ENCODE measurements around the gene ZC3H12D. TPM values are rescaled to one million over a fixed set of nuclear protein-coding genes. Genes with fewer than 3 reads are reported as not detected.

Gene ZC3H12D
- total and polyA plus RNA-seq, 2 of the 8 experiments (the other 6 are each of a cell fraction or from before 2014, with no cell fraction given): 0.05 to 0.07 TPM

- Histone ChIP-seq H3K14ac (ENCODE audit: insufficient read length) (no peak overlapping the region), H3K18ac (ENCODE audit: extremely low read depth, low read length) (no peak overlapping the region), H3K4ac (replicated peaks; ENCODE audit: insufficient read length, low read depth, low read length) (no peak overlapping the region), H2BK5ac (ENCODE audit: low read depth, low read length) (no peak overlapping the region), H3K4me3 (ENCODE audit: extremely low read depth in 1 of 4, insufficient read depth in 2 of 4, low read depth in 3 of 4, low read length in 4 of 4) (no peak overlapping the region), H3K79me1 (ENCODE audit: low read depth, low read length) (no peaks in the 10 kb centered on the region), H2BK12ac (ENCODE audit: low read depth, low read length) (no peak overlapping the region), H3K27ac (ENCODE audit: low read depth, low read length) (no peak overlapping the region), H3K9ac (replicated peaks in 1 of 4; ENCODE audit: extremely low read depth in 1 of 4, low read depth in 3 of 4, low read length in 3 of 4) (no peak overlapping the region), H4K20me1 (replicated peaks in 1 of 2; ENCODE audit: control insufficient read depth in 1 of 2, insufficient read depth in 2 of 2, low read length in 2 of 2) (no peaks in the 10 kb centered on the region), H2BK15ac (ENCODE audit: low read length) (no peak overlapping the region), H2AK5ac (ENCODE audit: low read depth, low read length) (no peak overlapping the region), H3K23ac (ENCODE audit: insufficient read length) (no peak overlapping the region), H2BK20ac (ENCODE audit: low read length) (no peak overlapping the region), H2AFZ (ENCODE audit: low read length) (no peak overlapping the region), H3K56ac (replicated peaks; ENCODE audit: insufficient read length, low read depth, low read length) (no peak overlapping the region), H4K91ac (replicated peaks; ENCODE audit: insufficient read length, low read length) (no peak overlapping the region), H3K4me1 (replicated peaks in 1 of 4; ENCODE audit: control insufficient read depth in 3 of 4, insufficient read depth in 4 of 4, low read length in 3 of 4) (0 out of 7 replicates have a peak, but pooled peaks cover 0 to 2% (median 0%) of the 10 kb centered on the region in 4 experiments), H4K8ac (ENCODE audit: extremely low read depth, insufficient read depth, low read length) (no peak overlapping the region), H3K23me2 (ENCODE audit: low read depth, low read length) (no peaks in the 10 kb centered on the region), H3K9me3 (ENCODE audit: insufficient read depth in 2 of 2, low read depth in 1 of 2, low read length in 1 of 2) (no peaks in the 10 kb centered on the region), H2BK120ac (replicated peaks; ENCODE audit: low read depth, low read length) (no peak overlapping the region), H3K27me3 (replicated peaks in 1 of 4; ENCODE audit: control insufficient read depth in 3 of 4, extremely low read depth in 1 of 4, insufficient read depth in 3 of 4, low read length in 3 of 4) (no peaks in the 10 kb centered on the region), H3K4me2 (ENCODE audit: insufficient read depth in 1 of 2, low read depth in 2 of 2, low read length in 2 of 2) (no peak overlapping the region), H4K5ac (ENCODE audit: insufficient read length, low read depth, low read length) (no peak overlapping the region), H3K79me2 (ENCODE audit: control insufficient read depth in 1 of 2, insufficient read depth in 2 of 2, low read length in 2 of 2) (no peaks in the 10 kb centered on the region), H3K36me3 (ENCODE audit: control insufficient read depth in 2 of 4, insufficient read depth in 4 of 4, low read length in 3 of 4) (no peaks in the 10 kb centered on the region)
- 89% methylated on average over 1 of the region's 1 CpG; no CpG with 5 or more reads in 1 of the 2 experiments for WGBS, 2 experiments (ENCODE audit: extremely low coverage in 1 of 2, insufficient coverage in 1 of 2, insufficient read length in 1 of 2, insufficient replicate concordance in 2 of 2, low coverage in 1 of 2, low lambda C conversion rate in 2 of 2, missing lambda C conversion rate in 1 of 2)
- FAIRE-seq (no peak), DNase-seq (ENCODE audit: low read depth in 1 of 2, low spot score in 2 of 2) (no peak)
- CTCF ChIA-PET (ENCODE audit: partially characterized antibody): interaction anchor here (0.7 to 1.6 kb wide), 9 partner anchors 9 to 577 kb away, joined by 3 to 6 read pairs (median 4); no protein-coding TSS in a partner anchor
- POLR2A ChIA-PET (ENCODE audit: partially characterized antibody): interaction anchor here (1.0 kb wide), 1 partner anchor 22 kb away, joined by 3 read pairs; no protein-coding TSS in a partner anchor
- TF ChIP-seq RXRA (IDR thresholded peaks at IDR 0.05; ENCODE audit: insufficient read depth, low read depth, low read length) (no peak), EGR1 (IDR thresholded peaks at IDR 0.05; ENCODE audit: borderline replicate concordance, low read depth, low read length) (no peak), SP2 (IDR thresholded peaks at IDR 0.05; ENCODE audit: low read length) (no peak), RFX5 (IDR thresholded peaks at IDR 0.05; ENCODE audit: borderline replicate concordance, low read depth, low read length) (no peak), MAFK (IDR thresholded peaks at IDR 0.05; ENCODE audit: low read depth, low read length) (no peak), CTBP2 (IDR thresholded peaks at IDR 0.05; ENCODE audit: borderline replicate concordance, insufficient read depth, insufficient read length, low read length) (no peak)
Observed at GRCh38 chr6:149433881-149434280, 50.9 kb downstream of the ZC3H12D start.
